ENCODE data around the gene HHAT.

Gene HHAT

DNA sequence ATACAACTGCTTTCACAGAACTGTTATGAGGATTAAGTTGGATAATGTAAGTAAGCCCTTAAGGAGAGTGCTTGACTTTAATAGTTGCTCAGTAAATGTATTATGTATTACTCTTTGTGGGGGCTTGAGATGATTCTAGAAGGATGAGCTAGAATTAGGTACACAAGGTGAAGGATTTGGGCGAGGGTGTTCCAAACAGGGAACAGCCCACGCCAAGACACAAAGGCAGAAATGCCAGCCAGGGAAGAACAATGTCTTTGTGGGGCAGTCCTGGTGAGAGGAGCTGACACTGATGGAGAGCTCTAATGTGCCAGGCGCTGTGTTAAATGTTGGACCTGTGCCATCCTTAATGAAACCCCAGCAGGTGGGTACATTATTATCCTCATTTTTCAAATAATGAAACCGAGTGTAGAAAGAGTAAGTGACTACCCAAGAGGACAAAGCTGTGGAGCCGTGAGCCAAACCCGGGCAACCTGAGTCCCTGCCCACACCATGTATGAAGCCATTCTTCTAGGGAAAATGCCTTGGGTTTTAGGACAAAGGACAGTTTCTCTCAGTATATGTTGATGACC lies 362.4 kb downstream of the HHAT start:
- Histone ChIP-seq H3K4me1 (no peaks in the 10 kb centered on the region), H3K9ac (no peak overlapping the region), H3K79me2 (no peaks in the 10 kb centered on the region), H3K4me3 (ENCODE audit: low read depth, low read length) (no peak overlapping the region), H3K36me3 (ENCODE audit: control insufficient read depth, insufficient read depth, low read length) (no peaks in the 10 kb centered on the region), H3K27ac (no peak overlapping the region), H2AFZ (no peak overlapping the region), H3K9me3 (ENCODE audit: control insufficient read depth, low read length) (no peaks in the 10 kb centered on the region), H3K27me3 (ENCODE audit: control insufficient read depth, insufficient read depth, low read length) (no peaks in the 10 kb centered on the region), H3K4me2 (ENCODE audit: low read length) (no peak overlapping the region)
- TF ChIP-seq, protein P1, sequence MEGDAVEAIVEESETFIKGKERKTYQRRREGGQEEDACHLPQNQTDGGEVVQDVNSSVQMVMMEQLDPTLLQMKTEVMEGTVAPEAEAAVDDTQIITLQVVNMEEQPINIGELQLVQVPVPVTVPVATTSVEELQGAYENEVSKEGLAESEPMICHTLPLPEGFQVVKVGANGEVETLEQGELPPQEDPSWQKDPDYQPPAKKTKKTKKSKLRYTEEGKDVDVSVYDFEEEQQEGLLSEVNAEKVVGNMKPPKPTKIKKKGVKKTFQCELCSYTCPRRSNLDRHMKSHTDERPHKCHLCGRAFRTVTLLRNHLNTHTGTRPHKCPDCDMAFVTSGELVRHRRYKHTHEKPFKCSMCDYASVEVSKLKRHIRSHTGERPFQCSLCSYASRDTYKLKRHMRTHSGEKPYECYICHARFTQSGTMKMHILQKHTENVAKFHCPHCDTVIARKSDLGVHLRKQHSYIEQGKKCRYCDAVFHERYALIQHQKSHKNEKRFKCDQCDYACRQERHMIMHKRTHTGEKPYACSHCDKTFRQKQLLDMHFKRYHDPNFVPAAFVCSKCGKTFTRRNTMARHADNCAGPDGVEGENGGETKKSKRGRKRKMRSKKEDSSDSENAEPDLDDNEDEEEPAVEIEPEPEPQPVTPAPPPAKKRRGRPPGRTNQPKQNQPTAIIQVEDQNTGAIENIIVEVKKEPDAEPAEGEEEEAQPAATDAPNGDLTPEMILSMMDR (IDR thresholded peaks at IDR 0.05): no peak

DNA sequence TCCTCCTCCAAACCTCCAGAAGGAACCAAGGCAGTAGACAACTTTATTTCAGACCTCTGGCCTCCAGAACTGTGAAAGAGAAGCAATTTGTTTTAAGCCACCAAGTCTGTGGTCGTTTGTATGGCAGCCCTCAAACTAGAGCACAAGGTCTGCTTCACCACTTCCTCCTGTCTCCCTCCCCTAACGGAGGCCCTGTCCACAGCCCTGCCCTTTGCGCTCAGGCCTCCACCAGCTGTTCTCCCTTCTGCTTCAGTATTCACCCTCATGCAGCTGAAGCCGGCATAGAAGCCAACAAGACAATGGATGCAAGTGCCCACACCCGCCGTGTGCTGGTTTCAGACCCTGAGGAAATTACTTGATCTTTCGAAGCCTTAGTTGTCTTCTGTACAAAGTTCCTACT lies 364.1 kb downstream of the HHAT start:
- Histone ChIP-seq H3K79me2 (no peaks in the 10 kb centered on the region), H2AFZ (no peak overlapping the region), H3K27ac (no peak overlapping the region), H3K4me1 (no peaks in the 10 kb centered on the region), H3K36me3 (ENCODE audit: control insufficient read depth, insufficient read depth, low read length) (no peaks in the 10 kb centered on the region), H3K9me3 (ENCODE audit: control insufficient read depth, low read length) (no peaks in the 10 kb centered on the region), H3K9ac (no peak overlapping the region), H3K27me3 (ENCODE audit: control insufficient read depth, insufficient read depth, low read length) (no peaks in the 10 kb centered on the region), H3K4me2 (ENCODE audit: low read length) (no peak overlapping the region), H3K4me3 (ENCODE audit: low read depth, low read length) (no peak overlapping the region)
- TF ChIP-seq, protein P1 (IDR thresholded peaks at IDR 0.05): no peak

DNA sequence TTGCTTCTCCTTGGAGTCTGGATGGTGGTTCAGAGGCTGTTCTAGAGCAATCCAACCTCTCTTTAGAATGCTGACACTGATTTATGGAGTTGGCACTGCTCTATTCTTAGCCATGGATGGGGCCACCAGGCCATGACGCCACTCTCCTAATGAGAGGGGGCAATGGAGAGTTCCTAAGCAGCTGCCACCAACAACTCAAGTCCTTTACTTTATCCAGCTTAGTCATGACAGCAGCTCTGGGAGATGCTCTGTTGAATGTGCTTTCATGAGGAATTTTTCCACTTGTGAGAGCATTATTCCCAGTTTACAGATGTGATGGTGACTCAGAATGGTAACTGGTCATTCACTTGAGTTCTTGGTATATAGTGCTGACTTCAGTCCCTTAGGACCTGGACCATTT lies 366.3 kb downstream of the HHAT start:
- H2AFZ ChIP-seq: no peak overlapping the region
- no peak overlapping the region for H3K4me2 ChIP-seq (ENCODE audit: low read length)
- H3K4me3 ChIP-seq (ENCODE audit: low read depth, low read length): no peak overlapping the region
- H3K27ac ChIP-seq: no peak overlapping the region
- H3K4me1 ChIP-seq: no peaks in the 10 kb centered on the region
- H3K9me3 ChIP-seq (ENCODE audit: control insufficient read depth, low read length): no peaks in the 10 kb centered on the region
- TF ChIP-seq, protein P1 (IDR thresholded peaks at IDR 0.05): no peak
- no peaks in the 10 kb centered on the region for H3K79me2 ChIP-seq
- no peak overlapping the region for H3K9ac ChIP-seq
- H3K27me3 ChIP-seq (ENCODE audit: control insufficient read depth, insufficient read depth, low read length): no peaks in the 10 kb centered on the region
- H3K36me3 ChIP-seq (ENCODE audit: control insufficient read depth, insufficient read depth, low read length): no peaks in the 10 kb centered on the region

- Histone ChIP-seq H3K9me3 (ENCODE audit: control insufficient read depth, low read length) (no peaks in the 10 kb centered on the region), H3K4me1 (no peaks in the 10 kb centered on the region), H2AFZ (no peak overlapping the region), H3K27me3 (ENCODE audit: control insufficient read depth, insufficient read depth, low read length) (no peaks in the 10 kb centered on the region), H3K9ac (no peak overlapping the region), H3K27ac (no peak overlapping the region), H3K36me3 (ENCODE audit: control insufficient read depth, insufficient read depth, low read length) (no peaks in the 10 kb centered on the region), H3K79me2 (no peaks in the 10 kb centered on the region), H3K4me3 (ENCODE audit: low read depth, low read length) (no peak overlapping the region), H3K4me2 (ENCODE audit: low read length) (no peak overlapping the region)
- TF ChIP-seq, protein P1 (IDR thresholded peaks at IDR 0.05): no peak
Observed at GRCh38 chr1:210696709-210697108, 368.0 kb downstream of the HHAT start.

DNA sequence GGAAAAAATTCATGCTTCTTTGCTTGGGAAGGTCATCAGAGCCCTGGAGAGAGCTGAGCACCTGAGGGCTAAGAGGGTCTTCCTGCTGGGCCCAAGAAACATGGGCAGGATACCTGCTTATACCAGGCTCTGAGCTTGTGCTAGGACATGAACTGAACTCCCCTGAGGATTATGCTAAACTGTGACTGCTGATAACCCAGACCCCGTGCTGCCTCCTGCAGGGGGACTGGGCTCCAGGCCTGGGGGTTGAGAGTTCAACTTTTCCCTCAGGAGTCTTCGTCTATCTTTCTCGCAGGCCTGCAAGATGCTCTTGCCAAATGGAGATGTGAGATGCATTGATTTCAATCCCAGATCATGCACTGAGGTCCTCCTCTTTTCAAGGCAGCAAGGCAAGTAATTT lies 368.5 kb downstream of the HHAT start:
- no peak overlapping the region for H3K4me3 ChIP-seq (ENCODE audit: low read depth, low read length)
- H3K27ac ChIP-seq: no peak overlapping the region
- no peaks in the 10 kb centered on the region for H3K4me1 ChIP-seq
- TF ChIP-seq, protein P1 (IDR thresholded peaks at IDR 0.05): no peak
- H3K27me3 ChIP-seq (ENCODE audit: control insufficient read depth, insufficient read depth, low read length): no peaks in the 10 kb centered on the region
- H3K9me3 ChIP-seq (ENCODE audit: control insufficient read depth, low read length): no peaks in the 10 kb centered on the region
- no peak overlapping the region for H3K4me2 ChIP-seq (ENCODE audit: low read length)
- no peaks in the 10 kb centered on the region for H3K79me2 ChIP-seq
- no peak overlapping the region for H2AFZ ChIP-seq
- no peak overlapping the region for H3K9ac ChIP-seq
- no peaks in the 10 kb centered on the region for H3K36me3 ChIP-seq (ENCODE audit: control insufficient read depth, insufficient read depth, low read length)
